OCI-LY7 (cell line): Measurements from ENCODE around the gene RBBP8. TPM values are rescaled to one million over a fixed set of nuclear protein-coding genes. Genes with fewer than 3 reads are reported as not detected.

Source experiments
- BruUV-seq: library from RNA; stranded (reverse); fragments of 400-500 nt; replicated peaks from 2 replicates; lab custom pipeline; 2021; lab: Mats Ljungman, UMichigan
- CTCF ChIA-PET: fragments of 300-600 bp; sonication (Branson Sonifier 250); formaldehyde crosslinking; loops from one replicate; lab custom pipeline; 2022; ENCODE audit warnings: antibody characterized with exemption; ENCODE audit not compliant: unreplicated experiment; lab: Charles Lee
- POLR2A ChIA-PET: fragments of 300-600 bp; sonication (Branson Sonifier 250); formaldehyde crosslinking; loops from one replicate; lab custom pipeline; 2022; ENCODE audit warnings: antibody characterized with exemption; lab: Charles Lee
- DNase-seq: peaks from one replicate; pipeline ENCODE4 v3.0.0-alpha.2; 2015; ENCODE audit warnings: low spot score
- H2AFZ ChIP-seq: fragments of 200-600 bp; sonication (generic), shearing (Covaris generic); 2 replicates; pipeline ENCODE4 v1.6.1; 2014; ENCODE audit warnings: mild to moderate bottlenecking, antibody characterized with exemption, low read length, moderate library complexity
- H3K27ac ChIP-seq: fragments of 200-600 bp; sonication (generic); 2 replicates; pipeline ENCODE4 v1.5.1; 2014; ENCODE audit warnings: mixed run types, low read depth, mild to moderate bottlenecking, moderate library complexity, low read length, inconsistent platforms; ENCODE audit not compliant: poor library complexity, severe bottlenecking
- H3K36me3 ChIP-seq: fragments of 200-600 bp; sonication (generic); 2 replicates; pipeline ENCODE4 v1.6.1; 2014; ENCODE audit warnings: mild to moderate bottlenecking, antibody characterized with exemption, low read length, moderate library complexity, mixed read lengths; ENCODE audit not compliant: insufficient read depth
- H3K4me1 ChIP-seq: fragments of 200-600 bp; sonication (generic); 2 replicates; pipeline ENCODE4 v1.5.1; 2014; ENCODE audit warnings: mild to moderate bottlenecking, low read length; ENCODE audit not compliant: insufficient read depth, poor library complexity, severe bottlenecking
- H3K4me2 ChIP-seq: fragments of 200-600 bp; sonication (generic); 2 replicates; pipeline ENCODE4 v1.6.1; 2014; ENCODE audit warnings: mild to moderate bottlenecking, low read length
- H3K4me3 ChIP-seq: fragments of 200-600 bp; sonication (generic); 2 replicates; pipeline ENCODE4 v1.5.1; 2014; ENCODE audit warnings: mild to moderate bottlenecking, low read depth, low read length; ENCODE audit not compliant: poor library complexity, severe bottlenecking
- H3K79me2 ChIP-seq: fragments of 200-600 bp; sonication (generic); 2 replicates; pipeline ENCODE4 v1.6.1; 2016; ENCODE audit warnings: low read depth, mild to moderate bottlenecking, low read length, moderate library complexity, mixed read lengths; ENCODE audit not compliant: insufficient read depth
- H3K9me2 ChIP-seq: fragments of 200-600 bp; sonication (generic); 2 replicates; pipeline ENCODE4 v1.6.1; 2016; ENCODE audit warnings: mild to moderate bottlenecking, low read length, mixed read lengths; ENCODE audit not compliant: insufficient read depth
- H3K9me3 ChIP-seq: fragments of 200-600 bp; sonication (generic); 2 replicates; pipeline ENCODE4 v1.6.1; 2014; ENCODE audit warnings: mild to moderate bottlenecking, mixed run types, low read length, mixed read lengths
- H4K20me1 ChIP-seq: fragments of 200-600 bp; sonication (generic); 2 replicates; pipeline ENCODE4 v1.6.1; 2014; ENCODE audit warnings: mild to moderate bottlenecking, antibody characterized with exemption, low read length, moderate library complexity, mixed read lengths; ENCODE audit not compliant: insufficient read depth
- CTCF ChIP-seq: fragments of 200-600 bp; sonication (generic); conservative IDR thresholded peaks from 2 replicates; pipeline ENCODE4 v1.5.1; 2014; ENCODE audit warnings: mild to moderate bottlenecking, antibody characterized with exemption, low read length, moderate library complexity, mixed read lengths
- EZH2phosphoT487 ChIP-seq: fragments of 200-600 bp; sonication (generic); IDR thresholded peaks from 2 replicates; pipeline ENCODE4 v1.6.1; 2018; ENCODE audit warnings: low read depth, borderline replicate concordance, mild to moderate bottlenecking, mixed run types, antibody characterized with exemption, low read length, moderate library complexity, mixed read lengths
- intact Hi-C: fragments of 100-400 bp; cut with micrococcal nuclease; formaldehyde crosslinking; loops from one replicate; pipeline ENCODE4 v1.10.0; 2022; ENCODE audit not compliant: unreplicated experiment
- total RNA-seq, 2 experiments: library from RNA; depleted of rRNA in 1 of 2; stranded (reverse); fragments of >200 nt in 1 of 2; shearing (Covaris generic) in 1 of 2; gene quantifications; 2 replicates each; pipeline ENCODE4 v1.2.3, GENCODE V29; 2014 to 2022

Gene RBBP8
- total RNA-seq, 2 experiments from 2014 or later = 51.0 to 86.0 TPM

- no peak overlapping the region for H3K4me3 ChIP-seq
- CTCF ChIA-PET = no interaction called here
- H3K9me3 ChIP-seq = no peaks in the 10 kb centered on the region
- no peaks in the 10 kb centered on the region for H3K4me1 ChIP-seq
- H3K4me2 ChIP-seq = no peak overlapping the region
- intact Hi-C loops = loop anchor here (5.0 kb wide), 1 partner anchor 186 kb away; no protein-coding TSS in a partner anchor
- H3K79me2 ChIP-seq = no peaks in the 10 kb centered on the region
- peaks cover 91% of the 10 kb centered on the region for H3K36me3 ChIP-seq
- no peak for TF ChIP-seq EZH2phosphoT487
- no peak for TF ChIP-seq CTCF
- H4K20me1 ChIP-seq = no peaks in the 10 kb centered on the region
- DNase-seq = no peak
- H3K9me2 ChIP-seq = no peaks in the 10 kb centered on the region
- H3K27ac ChIP-seq = no peak overlapping the region
- BruUV-seq = no TSS peak
- H2AFZ ChIP-seq = no peak overlapping the region
- POLR2A ChIA-PET = interaction anchor here (0.9 kb wide), 1 partner anchor 14 kb away, joined by 3 read pairs; no protein-coding TSS in a partner anchor
These were observed 65.2 kb downstream of the RBBP8 start for GRCh38 chr18:22998344-22998743.

GRCh38 chr18:22999212-22999611, 66.1 kb downstream of the RBBP8 start:
- Histone ChIP-seq H3K9me2 (no peaks in the 10 kb centered on the region), H3K4me3 (no peak overlapping the region), H3K36me3 (peaks cover 95% of the 10 kb centered on the region), H3K79me2 (no peaks in the 10 kb centered on the region), H4K20me1 (no peaks in the 10 kb centered on the region), H3K4me2 (no peak overlapping the region), H2AFZ (no peak overlapping the region), H3K27ac (no peak overlapping the region), H3K9me3 (no peaks in the 10 kb centered on the region), H3K4me1 (no peaks in the 10 kb centered on the region)
- TF ChIP-seq EZH2phosphoT487 = no peak
- TF ChIP-seq CTCF = no peak
- CTCF ChIA-PET = no interaction called here
- no peak for DNase-seq
- no TSS peak for BruUV-seq
- intact Hi-C loops = loop anchor here (5.0 kb wide), 1 partner anchor 187 kb away; no protein-coding TSS in a partner anchor
- POLR2A ChIA-PET = no interaction called here

GRCh38 chr18:22999647-23000046, 66.5 kb downstream of the RBBP8 start:
- intact Hi-C loops = loop anchor here (5.0 kb wide), 1 partner anchor 187 kb away; no protein-coding TSS in a partner anchor
- H3K9me3 ChIP-seq = no peaks in the 10 kb centered on the region
- no peaks in the 10 kb centered on the region for H3K79me2 ChIP-seq
- TF ChIP-seq EZH2phosphoT487 (no peak), CTCF (no peak)
- H3K36me3 ChIP-seq = peaks cover 98% of the 10 kb centered on the region
- ChIA-PET POLR2A (no interaction called here), CTCF (no interaction called here)
- no peak overlapping the region for H3K27ac ChIP-seq
- no peak overlapping the region for H2AFZ ChIP-seq
- BruUV-seq = TSS peak; percentile 1
- no peaks in the 10 kb centered on the region for H3K9me2 ChIP-seq
- H3K4me1 ChIP-seq = no peaks in the 10 kb centered on the region
- H3K4me2 ChIP-seq = no peak overlapping the region
- H3K4me3 ChIP-seq = no peak overlapping the region
- H4K20me1 ChIP-seq = no peaks in the 10 kb centered on the region
- DNase-seq = no peak
